Measurements from ENCODE around the gene SLC12A8.

DNA sequence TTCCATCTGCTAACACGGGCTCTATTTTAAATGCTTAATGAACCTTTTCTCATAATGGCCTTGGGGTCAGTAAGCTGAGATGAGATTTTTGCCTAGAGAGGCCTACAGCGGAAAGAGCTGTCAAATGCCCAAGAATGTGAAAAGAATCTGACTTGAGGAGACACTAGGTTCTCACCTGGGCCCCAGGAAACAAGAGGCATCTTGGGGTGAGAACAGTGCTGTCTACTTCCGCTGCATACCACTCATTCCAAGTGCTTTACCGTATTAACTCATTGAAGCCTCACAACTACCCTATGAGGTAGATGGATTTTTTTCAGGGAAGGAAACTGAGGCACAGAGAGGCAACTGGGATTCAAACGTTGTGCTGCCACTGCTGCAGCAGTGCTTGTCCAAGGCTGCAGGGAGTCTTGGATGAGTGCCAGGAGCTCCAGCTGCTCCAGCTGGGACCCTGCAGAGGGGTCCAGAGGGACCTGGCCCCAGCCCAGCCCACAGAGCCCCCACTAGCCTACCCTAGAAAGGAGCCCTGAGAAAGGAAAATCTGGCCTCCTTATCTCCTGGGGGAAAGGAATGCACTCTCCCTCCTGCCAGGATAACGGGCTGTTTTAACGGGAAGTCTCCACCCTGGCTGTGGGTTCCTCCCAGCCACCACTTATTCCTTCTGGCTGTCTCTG lies 68.4 kb downstream of the SLC12A8 start:
- TF ChIP-seq, protein P1, sequence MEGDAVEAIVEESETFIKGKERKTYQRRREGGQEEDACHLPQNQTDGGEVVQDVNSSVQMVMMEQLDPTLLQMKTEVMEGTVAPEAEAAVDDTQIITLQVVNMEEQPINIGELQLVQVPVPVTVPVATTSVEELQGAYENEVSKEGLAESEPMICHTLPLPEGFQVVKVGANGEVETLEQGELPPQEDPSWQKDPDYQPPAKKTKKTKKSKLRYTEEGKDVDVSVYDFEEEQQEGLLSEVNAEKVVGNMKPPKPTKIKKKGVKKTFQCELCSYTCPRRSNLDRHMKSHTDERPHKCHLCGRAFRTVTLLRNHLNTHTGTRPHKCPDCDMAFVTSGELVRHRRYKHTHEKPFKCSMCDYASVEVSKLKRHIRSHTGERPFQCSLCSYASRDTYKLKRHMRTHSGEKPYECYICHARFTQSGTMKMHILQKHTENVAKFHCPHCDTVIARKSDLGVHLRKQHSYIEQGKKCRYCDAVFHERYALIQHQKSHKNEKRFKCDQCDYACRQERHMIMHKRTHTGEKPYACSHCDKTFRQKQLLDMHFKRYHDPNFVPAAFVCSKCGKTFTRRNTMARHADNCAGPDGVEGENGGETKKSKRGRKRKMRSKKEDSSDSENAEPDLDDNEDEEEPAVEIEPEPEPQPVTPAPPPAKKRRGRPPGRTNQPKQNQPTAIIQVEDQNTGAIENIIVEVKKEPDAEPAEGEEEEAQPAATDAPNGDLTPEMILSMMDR (IDR thresholded peaks at IDR 0.05), result no peak
- TF ChIP-seq NFIC (IDR thresholded peaks at IDR 0.05; ENCODE audit: borderline replicate concordance) (peak; percentile 26; the same call in 1 of the 2 replicates), ZBTB33 (IDR thresholded peaks at IDR 0.05; ENCODE audit: borderline replicate concordance, low read depth) (no peak), SIN3A (IDR thresholded peaks at IDR 0.05; ENCODE audit: borderline replicate concordance, low read depth, low read length) (no peak), GABPA (IDR thresholded peaks at IDR 0.05; ENCODE audit: low read depth) (no peak), TEAD4 (IDR thresholded peaks at IDR 0.05; ENCODE audit: borderline replicate concordance, insufficient read depth) (no peak)

Measured in SK-N-SH (cell line).